CD4-positive, alpha-beta T cell treated with Interleukin-17A for 1 hour (primary cell): Measurements from ENCODE around the gene SEPTIN11.
"Not testable (repeated sequence)": the region's sequence is repeated elsewhere in the genome, so short reads cannot be mapped to it uniquely, and the experiment has no call there.

Source experiments
- DNase-seq: peaks from one replicate; pipeline ENCODE4 v3.0.0-alpha.2; 2020

The SEPTIN11 gene

DNA sequence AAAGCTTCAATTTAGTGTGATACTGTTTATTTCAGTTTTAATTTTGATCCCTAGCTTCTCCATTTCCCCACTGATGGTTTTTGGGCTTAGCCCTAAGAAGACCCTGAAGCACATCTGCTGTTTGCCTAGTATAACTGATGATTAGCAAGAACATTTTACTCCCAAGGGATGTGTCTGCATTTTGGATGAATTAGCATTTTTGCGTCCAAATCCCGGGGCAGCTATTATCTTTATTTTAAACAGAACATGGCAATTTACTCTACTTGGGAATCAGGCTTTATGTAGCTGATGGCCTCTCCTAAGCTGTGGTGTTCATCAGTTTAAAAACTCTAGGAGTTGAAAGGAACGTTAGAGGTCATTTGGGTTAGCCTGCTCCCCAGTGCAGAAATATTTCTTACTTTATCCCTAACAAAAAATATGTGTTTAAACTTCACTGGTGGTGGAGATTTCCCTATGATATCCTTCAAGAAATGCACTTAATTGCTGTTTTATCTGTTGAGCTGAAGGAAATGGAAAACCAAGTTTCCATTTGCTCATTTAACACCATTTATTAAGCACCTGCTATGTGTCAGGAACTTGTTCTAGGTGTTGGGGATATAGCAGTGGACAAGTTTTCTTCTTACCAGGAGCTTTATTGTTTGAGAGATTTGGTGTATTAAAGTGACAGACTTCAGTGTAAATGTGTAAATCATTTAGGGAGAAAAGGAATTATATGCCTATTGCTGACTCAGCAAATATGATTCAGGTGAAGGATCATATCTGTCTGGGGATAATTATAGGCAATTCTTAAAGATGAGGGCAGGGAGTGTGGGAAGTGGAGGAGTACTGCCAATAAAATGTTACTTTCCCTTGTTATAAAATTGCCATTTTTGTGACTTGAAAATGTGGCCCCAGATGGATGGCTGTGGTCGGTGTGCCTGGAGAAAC lies 3.4 kb downstream of the SEPTIN11 start:
- no peak for DNase-seq

DNA sequence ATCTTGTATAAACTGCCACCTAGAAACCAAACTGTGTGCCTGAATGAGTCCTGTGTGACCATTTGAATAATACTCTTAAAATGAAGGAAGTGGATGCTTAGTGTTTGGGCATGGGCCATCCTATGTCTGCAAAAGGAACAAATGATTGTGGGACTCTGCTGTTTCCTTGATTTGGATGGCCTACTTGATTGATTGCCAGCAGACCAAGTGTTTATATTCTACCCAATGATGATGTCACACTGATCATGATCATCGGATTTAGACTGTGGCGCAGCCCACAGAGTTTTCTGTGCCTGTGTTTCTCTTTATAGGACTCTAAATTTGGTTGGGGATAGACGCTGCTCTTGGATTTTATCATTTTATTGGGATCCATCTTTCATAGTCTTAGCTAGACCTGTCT lies 4.4 kb downstream of the SEPTIN11 start:
- no peak for DNase-seq

- DNase-seq, result no peak
Measured at GRCh38 chr4:76954489-76954888, 4.9 kb downstream of the SEPTIN11 start.

DNA sequence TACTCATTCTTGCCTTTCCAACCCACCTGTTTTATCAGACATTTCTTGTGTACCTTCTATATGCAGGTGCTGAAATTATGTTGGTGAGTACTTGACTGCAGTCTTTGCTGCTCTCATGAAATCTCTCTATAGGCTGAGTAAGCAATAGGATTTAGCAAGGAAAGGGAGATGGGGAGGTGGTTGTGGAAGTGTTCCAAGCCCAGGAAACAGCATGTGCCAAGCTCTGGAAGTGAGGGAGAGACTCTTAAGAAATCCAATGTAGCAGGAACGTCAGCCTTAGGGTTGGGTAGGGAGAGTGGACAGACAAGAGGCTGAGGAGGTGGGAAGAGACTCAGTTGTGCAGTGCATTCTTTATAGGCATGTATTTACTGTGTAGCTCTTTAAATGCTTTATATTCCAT lies 5.6 kb downstream of the SEPTIN11 start:
- no peak for DNase-seq

- no peak for DNase-seq
Measured at GRCh38 chr4:76957004-76957738, 7.6 kb downstream of the SEPTIN11 start.

GRCh38 chr4:76958891-76959290 lies 9.3 kb downstream of the SEPTIN11 start:
- DNase-seq, result no peak

- no peak for DNase-seq
Measured at GRCh38 chr4:76960014-76960413, 10.5 kb downstream of the SEPTIN11 start.

DNA sequence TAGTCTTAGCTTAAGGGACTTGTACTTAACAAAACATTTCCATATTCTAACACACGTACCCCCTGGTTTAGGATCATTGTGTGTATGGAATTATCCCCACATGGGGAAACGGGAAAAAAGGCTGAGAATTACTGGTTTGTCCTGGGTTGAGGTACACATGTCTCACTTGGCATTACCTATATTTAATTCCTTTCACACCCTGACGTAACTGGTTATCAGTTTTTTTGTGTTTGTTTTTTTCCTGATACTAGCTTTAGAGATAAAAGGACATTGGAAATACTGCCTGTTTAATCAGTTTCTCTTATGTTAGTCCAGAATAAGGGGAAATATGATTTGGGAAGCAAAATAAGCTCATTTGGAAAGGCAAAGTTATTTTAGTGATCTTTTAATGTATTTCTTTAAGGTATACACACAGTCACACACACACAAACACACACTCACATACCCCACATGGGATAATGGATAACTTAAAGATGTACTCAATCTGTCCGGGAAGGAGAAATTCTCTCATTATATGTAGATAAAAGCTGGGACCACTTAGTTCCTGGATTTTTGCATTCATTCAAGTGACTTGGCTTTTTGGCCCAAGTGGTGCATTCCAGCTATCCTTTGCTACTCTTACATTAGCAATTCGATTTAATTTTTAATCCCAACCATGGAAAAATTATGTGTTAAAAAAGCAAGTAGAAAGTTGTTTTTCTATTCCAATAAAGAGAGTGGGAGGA lies 13.0 kb downstream of the SEPTIN11 start:
- DNase-seq, result no peak

- no peak for DNase-seq
Measured at GRCh38 chr4:76963131-76963750, 13.7 kb downstream of the SEPTIN11 start.

- DNase-seq, result not testable (repeated sequence)
Measured at GRCh38 chr4:76963927-76964326, 14.4 kb downstream of the SEPTIN11 start.

- DNase-seq, result no peak
Measured at GRCh38 chr4:76964769-76965168, 15.2 kb downstream of the SEPTIN11 start.

GRCh38 chr4:76965866-76966579 lies 16.5 kb downstream of the SEPTIN11 start:
- DNase-seq, result no peak

GRCh38 chr4:76968937-76969336 lies 19.4 kb downstream of the SEPTIN11 start:
- DNase-seq, result no peak

DNA sequence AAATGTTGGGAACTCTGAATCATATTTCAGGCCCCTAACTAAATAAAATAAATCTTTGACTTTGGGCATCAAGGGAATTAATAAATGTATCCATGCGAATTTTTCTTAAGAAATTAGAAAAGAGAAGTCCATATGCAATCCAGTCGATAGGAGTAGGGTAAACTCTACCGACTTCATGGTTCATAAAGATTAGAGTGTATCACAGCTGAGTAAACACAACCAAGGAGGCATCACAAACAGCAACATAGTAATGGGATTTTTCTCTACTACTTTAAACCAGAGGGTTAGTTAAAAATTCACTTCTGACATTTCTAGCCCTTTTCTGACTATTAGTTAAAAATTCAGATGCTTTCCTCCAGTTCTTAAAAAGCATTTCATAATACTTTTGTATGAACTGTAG lies 19.9 kb downstream of the SEPTIN11 start:
- DNase-seq, result no peak

- no peak for DNase-seq
Measured at GRCh38 chr4:76969941-76970529, 20.5 kb downstream of the SEPTIN11 start.

GRCh38 chr4:76972306-76972705 lies 22.8 kb downstream of the SEPTIN11 start:
- DNase-seq, result no peak

DNA sequence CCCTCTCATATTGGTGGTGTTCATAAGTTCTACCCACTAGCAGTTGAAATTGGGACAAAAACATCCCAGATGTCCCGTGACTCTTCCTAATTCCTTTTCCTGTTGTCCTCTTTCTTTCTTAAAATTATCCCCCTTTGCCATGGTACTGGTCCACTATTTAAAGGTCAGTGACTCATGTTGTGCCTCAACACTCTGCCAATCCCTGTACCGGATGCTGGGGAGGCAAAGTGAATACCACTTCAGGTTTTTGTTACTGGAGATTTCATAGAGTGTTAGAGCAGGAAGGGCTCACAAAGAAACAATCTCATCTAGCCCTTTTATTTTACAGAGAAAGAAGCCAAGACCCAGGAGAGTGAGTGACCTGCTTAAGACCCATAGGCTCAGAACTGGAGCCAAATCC lies 24.6 kb downstream of the SEPTIN11 start:
- DNase-seq, result no peak

DNA sequence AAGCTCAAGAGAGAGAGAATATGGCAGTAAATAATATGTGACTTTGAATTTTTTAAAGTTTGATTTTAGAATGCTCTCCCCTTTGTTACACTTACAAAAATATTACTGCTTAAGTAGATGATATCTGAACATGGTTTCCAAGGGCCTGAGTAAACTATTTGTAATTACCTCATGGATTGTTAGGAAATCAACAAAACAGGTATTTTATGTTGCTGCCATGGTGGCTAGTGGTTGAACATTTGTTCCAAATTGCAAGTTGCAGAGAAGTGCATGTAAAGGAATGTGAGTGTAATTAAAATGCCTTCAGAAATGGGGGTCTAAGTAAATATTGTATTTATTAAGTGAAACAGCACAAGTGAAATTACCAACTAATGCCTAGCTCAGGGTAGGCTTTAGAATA lies 27.6 kb downstream of the SEPTIN11 start:
- DNase-seq, result no peak

DNA sequence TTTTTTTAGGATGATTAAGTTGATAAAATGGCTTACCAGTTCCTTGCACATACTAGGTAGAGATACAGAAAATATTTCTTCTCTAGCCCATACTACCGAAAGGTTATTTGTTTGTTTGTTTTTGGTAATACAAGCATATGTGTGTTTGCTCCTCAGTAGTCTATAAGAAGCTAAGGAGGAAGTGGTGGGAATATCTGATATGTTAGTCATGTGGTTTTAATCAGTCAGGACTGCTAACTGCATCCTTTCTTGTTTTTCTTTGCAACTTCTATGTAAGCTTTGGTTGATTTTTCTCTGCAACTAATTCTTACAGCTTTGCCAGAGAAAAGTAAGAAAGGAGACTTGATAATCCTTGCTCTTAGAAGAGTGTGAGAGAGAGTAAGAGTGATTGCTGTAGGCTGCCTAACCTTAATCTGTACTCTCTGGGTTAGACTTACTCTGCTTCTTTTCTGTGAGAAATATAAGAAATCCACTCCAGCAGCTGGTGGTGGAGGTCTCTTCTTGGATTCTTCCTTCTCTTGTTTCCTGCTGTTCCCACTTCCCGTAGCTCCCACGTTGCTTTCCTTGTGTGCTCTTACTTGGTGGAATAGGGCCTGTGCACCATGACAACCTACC lies 28.3 kb downstream of the SEPTIN11 start:
- no peak for DNase-seq

DNA sequence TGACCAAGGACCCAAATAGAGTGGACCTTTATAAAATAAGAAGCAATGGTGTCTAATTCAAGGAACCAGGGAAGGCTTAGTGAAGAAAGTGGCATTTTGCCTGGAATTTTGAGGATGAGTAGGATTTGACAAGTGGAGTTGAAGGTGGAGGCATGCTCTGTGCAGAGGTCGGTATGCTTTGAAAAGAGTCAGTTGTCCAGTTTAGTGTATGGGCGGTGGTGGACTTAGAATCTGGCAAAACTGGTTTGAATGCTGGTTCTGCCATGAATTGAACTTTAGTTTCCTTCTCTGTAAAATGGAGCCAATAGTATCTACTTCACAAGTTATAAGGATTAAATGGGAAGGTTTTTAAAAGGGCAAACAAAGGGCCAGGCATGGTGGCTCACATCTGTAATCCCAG lies 29.7 kb downstream of the SEPTIN11 start:
- DNase-seq, result no peak

GRCh38 chr4:76980261-76980660 lies 30.7 kb downstream of the SEPTIN11 start:
- no peak for DNase-seq
